Ovary (tissue), 3 donors: ENCODE results near the gene C19orf53.

ENCODE experiments used
- CTCF ChIP-seq, 3 donors: fragments of 450-650 bp in 2 of 3; fragments of 200-600 bp in 1 of 3; IDR thresholded peaks; one replicate each; pipeline versions ENCODE4 v1.5.1 to v1.8.0; 2016 to 2022; ENCODE audit warnings: antibody characterized with exemption in 3 of 3, mild to moderate bottlenecking in 1 of 3
- EP300 ChIP-seq: sonication (generic); formaldehyde crosslinking; IDR thresholded peaks from one replicate; pipeline ENCODE4 v1.6.1; 2017; ENCODE audit warnings: antibody characterized with exemption
- POLR2A ChIP-seq: fragments of 450-650 bp; IDR thresholded peaks from one replicate; pipeline ENCODE4 v1.6.1; 2017; ENCODE audit warnings: antibody characterized with exemption, mild to moderate bottlenecking, moderate library complexity
- donor health status: DM: no; HTN: no; CAD: no.

GRCh38 chr19:13757805-13758772 is 16.2 kb upstream of the C19orf53 start:
- TF ChIP-seq CTCF (IDR thresholded peaks at IDR 0.05): no peak
- no peak for TF ChIP-seq POLR2A
- TF ChIP-seq EP300: no peak
